GM04503 (cell line): ENCODE measurements around the gene HIPK2.
A peak's percentile ranks its signal among the peaks of the same experiment; 100 is the strongest.

Experiments used
- DNase-seq: peaks from one replicate; pipeline ENCODE4 v3.0.0-alpha.2; 2012; ENCODE audit warnings: low read depth

HIPK2 gene

GRCh38 chr7:139648941-139649425 is 128.8 kb downstream of the HIPK2 start:
- no peak for DNase-seq

GRCh38 chr7:139648391-139648861 is 129.4 kb downstream of the HIPK2 start:
- no peak for DNase-seq

GRCh38 chr7:139647814-139648390 is 129.9 kb downstream of the HIPK2 start:
- DNase-seq, result no peak

GRCh38 chr7:139647085-139647484 is 130.7 kb downstream of the HIPK2 start:
- no peak for DNase-seq

GRCh38 chr7:139646566-139646965 is 131.2 kb downstream of the HIPK2 start:
- no peak for DNase-seq

- peak; percentile 11 for DNase-seq
Measured at GRCh38 chr7:139645572-139646523, 131.9 kb downstream of the HIPK2 start.

GRCh38 chr7:139643951-139644585 is 133.7 kb downstream of the HIPK2 start:
- DNase-seq, result no peak

GRCh38 chr7:139642283-139642682 is 135.5 kb downstream of the HIPK2 start:
- no peak for DNase-seq

GRCh38 chr7:139641337-139641992 is 136.3 kb downstream of the HIPK2 start:
- no peak for DNase-seq

GRCh38 chr7:139640681-139641080 is 137.1 kb downstream of the HIPK2 start:
- DNase-seq, result no peak

- DNase-seq, result no peak
Measured at GRCh38 chr7:139639563-139639962, 138.2 kb downstream of the HIPK2 start.

GRCh38 chr7:139635526-139636302 is 142.1 kb downstream of the HIPK2 start:
- DNase-seq, result no peak

GRCh38 chr7:139634087-139634486 is 143.7 kb downstream of the HIPK2 start:
- DNase-seq, result no peak

GRCh38 chr7:139631520-139632031 is 146.2 kb downstream of the HIPK2 start:
- no peak for DNase-seq

GRCh38 chr7:139630643-139631519 is 146.9 kb downstream of the HIPK2 start:
- no peak for DNase-seq

GRCh38 chr7:139629392-139630082 is 148.3 kb downstream of the HIPK2 start:
- no peak for DNase-seq

- no peak for DNase-seq
Measured at GRCh38 chr7:139627831-139628230, 150.0 kb downstream of the HIPK2 start.

GRCh38 chr7:139626817-139627216 is 151.0 kb downstream of the HIPK2 start:
- DNase-seq, result no peak

- DNase-seq, result no peak
Measured at GRCh38 chr7:139623518-139623917, 154.3 kb downstream of the HIPK2 start.
